Stimulated activated CD4-positive, alpha-beta T cell treated with anti-CD3 and anti-CD28 coated beads, Interleukin-15, amount 100 ng/mL, for 1 hour (primary cell): ENCODE results near the gene CNGA4.
"Not testable (repeated sequence)": the region's sequence is repeated elsewhere in the genome, so short reads cannot be mapped to it uniquely, and the experiment has no call there.

ENCODE experiments used
- DNase-seq, 2 donors: peaks; one replicate each; pipeline ENCODE4 v3.0.0-alpha.2; 2020; ENCODE audit warnings: low read depth in 1 of 2, low spot score in 1 of 2

CNGA4 gene

GRCh38 chr11:6260207-6260726 lies 21.4 kb downstream of the CNGA4 start:
- DNase-seq, result no peak

GRCh38 chr11:6263662-6264061 lies 24.8 kb downstream of the CNGA4 start:
- DNase-seq, result no peak

- no peak for DNase-seq
Measured at GRCh38 chr11:6268820-6269219, 29.9 kb downstream of the CNGA4 start.

- DNase-seq, result no peak
Measured at GRCh38 chr11:6269994-6270393, 31.1 kb downstream of the CNGA4 start.

GRCh38 chr11:6270584-6271246 lies 31.8 kb downstream of the CNGA4 start:
- DNase-seq, result no peak

- DNase-seq, result no peak
Measured at GRCh38 chr11:6271598-6271997, 32.7 kb downstream of the CNGA4 start.

- DNase-seq, result no peak
Measured at GRCh38 chr11:6273188-6273587, 34.3 kb downstream of the CNGA4 start.

- DNase-seq, result not testable (repeated sequence)
Measured at GRCh38 chr11:6280809-6281208, 41.9 kb downstream of the CNGA4 start.

GRCh38 chr11:6283453-6284023 lies 44.6 kb downstream of the CNGA4 start:
- DNase-seq, result no peak

GRCh38 chr11:6284250-6284649 lies 45.4 kb downstream of the CNGA4 start:
- DNase-seq, result no peak

- DNase-seq, result no peak
Measured at GRCh38 chr11:6285019-6285418, 46.1 kb downstream of the CNGA4 start.
